ENCODE data around the gene MYCN.
"Not testable (repeated sequence)": the region's sequence is repeated elsewhere in the genome, so short reads cannot be mapped to it uniquely, and the experiment has no call there.

MYCN gene

DNA sequence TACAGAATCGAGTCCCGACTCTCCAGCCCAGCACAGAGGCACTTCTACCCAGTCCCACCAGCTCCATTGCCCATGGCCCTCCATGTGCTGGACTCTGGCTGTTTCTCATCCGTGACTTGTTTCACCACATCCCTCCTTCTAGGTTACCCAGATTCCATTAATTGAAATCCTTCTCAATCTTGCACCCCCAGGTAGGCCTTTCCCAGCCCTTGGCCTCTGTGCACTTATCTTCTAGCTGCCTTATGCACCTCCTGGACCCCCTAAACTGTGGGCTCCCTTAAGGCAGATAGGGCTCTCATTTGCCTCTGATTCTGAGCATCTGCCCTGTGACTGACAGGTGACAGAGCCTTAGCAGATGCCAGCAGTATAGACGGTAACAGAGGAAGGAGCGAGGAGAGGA, 9.2 kb downstream of the MYCN start:
- H3K4me3 ChIP-seq (ENCODE audit: control insufficient read depth, low read depth, low read length): no peak overlapping the region
- TF ChIP-seq, protein P1, sequence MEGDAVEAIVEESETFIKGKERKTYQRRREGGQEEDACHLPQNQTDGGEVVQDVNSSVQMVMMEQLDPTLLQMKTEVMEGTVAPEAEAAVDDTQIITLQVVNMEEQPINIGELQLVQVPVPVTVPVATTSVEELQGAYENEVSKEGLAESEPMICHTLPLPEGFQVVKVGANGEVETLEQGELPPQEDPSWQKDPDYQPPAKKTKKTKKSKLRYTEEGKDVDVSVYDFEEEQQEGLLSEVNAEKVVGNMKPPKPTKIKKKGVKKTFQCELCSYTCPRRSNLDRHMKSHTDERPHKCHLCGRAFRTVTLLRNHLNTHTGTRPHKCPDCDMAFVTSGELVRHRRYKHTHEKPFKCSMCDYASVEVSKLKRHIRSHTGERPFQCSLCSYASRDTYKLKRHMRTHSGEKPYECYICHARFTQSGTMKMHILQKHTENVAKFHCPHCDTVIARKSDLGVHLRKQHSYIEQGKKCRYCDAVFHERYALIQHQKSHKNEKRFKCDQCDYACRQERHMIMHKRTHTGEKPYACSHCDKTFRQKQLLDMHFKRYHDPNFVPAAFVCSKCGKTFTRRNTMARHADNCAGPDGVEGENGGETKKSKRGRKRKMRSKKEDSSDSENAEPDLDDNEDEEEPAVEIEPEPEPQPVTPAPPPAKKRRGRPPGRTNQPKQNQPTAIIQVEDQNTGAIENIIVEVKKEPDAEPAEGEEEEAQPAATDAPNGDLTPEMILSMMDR (IDR thresholded peaks at IDR 0.05; ENCODE audit: control insufficient read depth, insufficient read depth, low read depth, low read length, missing control alignments): no peak
- no peak for DNase-seq (ENCODE audit: low read depth)

DNA sequence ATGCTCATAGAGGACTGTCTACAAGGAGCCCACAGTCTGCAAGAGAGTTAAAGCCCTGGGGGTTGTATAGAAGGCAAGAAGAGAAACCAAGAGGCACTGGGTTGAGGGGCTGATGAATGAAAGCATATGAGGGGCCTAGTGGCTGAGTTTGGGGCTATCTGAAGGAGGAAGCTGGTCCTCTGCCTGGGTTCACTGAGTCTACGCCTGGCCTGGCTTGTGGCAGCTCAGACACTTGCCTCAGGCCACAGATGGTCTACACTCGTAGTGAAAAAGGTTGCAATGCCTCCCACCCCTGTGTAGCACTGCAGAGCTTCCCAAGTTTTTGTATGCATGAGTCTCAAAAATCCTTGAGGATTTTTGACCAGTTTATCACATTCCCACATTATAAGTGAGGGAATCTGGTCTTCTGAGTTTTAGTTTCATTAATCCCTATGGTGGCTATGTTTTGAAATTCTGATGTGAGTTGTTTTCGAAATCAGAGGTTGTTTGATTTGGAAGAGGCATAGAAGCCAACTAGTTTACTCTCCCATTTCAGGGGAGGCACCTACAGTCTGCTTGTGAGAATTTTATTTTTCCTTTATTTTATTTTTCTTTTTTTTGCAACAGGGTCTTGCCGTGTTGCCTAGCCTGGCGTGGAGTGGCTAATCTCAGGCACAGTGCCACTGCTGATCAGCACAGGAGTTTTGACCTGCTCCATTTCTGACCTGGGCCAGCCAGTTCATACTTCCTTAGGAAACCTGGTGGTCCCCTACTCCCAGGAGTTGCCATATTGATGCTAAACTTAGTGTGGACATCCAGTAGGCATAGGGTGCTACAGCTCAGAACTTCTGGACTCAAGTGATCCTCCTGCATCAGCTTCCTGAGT, 10.0 kb downstream of the MYCN start:
- TF ChIP-seq, protein P1 (IDR thresholded peaks at IDR 0.05; ENCODE audit: control insufficient read depth, insufficient read depth, low read depth, low read length, missing control alignments): no peak
- H3K4me3 ChIP-seq (ENCODE audit: control insufficient read depth, low read depth, low read length): no peak overlapping the region
- no peak for DNase-seq (ENCODE audit: low read depth)

DNA sequence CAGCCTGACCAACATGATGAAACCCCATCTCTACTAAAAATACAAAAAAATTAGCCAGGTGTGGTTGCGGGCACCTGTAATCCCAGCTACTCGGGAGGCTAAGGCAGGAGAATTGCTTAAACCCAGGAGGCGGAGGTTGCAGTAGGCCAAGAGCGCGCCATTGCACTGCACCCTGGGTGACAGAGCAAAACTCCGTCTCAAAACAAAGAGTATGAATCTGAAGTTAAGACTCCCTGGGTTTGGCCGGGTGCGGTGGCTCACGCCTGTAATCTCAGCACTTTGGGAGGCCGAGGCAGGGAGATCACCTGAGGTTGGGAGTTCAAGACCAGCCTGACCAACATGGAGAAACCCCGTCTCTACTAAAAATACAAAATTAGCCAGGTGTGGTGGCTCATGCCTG, 11.6 kb downstream of the MYCN start:
- DNase-seq (ENCODE audit: low read depth); H3K4me3 ChIP-seq (ENCODE audit: control insufficient read depth, low read depth, low read length): not testable (repeated sequence)

DNA sequence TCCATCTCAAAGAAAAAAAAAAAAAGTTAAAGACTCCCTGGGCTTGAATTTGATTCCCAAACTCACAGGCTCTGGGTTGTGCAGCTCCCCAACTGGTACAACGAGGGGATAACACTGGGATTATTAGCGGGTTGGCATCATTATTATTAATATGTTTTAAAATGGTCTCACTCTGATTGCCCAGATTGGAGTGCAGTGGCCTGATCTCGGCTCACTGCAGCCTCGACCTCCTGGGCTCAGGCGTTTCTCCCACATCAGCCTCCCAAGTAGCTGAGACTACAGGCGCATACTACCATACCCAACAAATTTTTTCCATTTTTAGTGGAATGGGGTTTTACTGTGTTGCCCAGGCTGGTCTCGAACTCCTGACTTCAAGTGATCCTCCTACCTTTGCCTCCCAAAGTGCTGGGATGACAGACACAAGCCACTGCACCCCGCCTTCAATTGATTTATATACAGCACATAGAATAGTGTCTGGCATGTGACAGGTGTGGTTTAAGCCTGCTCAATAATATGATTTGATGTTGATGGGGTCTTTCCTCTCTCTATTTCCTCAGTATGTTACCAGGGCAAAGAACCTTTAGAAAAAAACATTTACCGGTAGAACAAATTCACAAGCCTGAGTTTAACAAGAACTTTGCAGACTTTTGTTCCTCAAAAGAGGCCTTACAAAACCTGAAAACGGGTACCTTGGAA, 12.2 kb downstream of the MYCN start:
- TF ChIP-seq, protein P1 (IDR thresholded peaks at IDR 0.05; ENCODE audit: control insufficient read depth, insufficient read depth, low read depth, low read length, missing control alignments): no peak
- DNase-seq (ENCODE audit: low read depth): no peak
- H3K4me3 ChIP-seq (ENCODE audit: control insufficient read depth, low read depth, low read length): no peak overlapping the region

DNA sequence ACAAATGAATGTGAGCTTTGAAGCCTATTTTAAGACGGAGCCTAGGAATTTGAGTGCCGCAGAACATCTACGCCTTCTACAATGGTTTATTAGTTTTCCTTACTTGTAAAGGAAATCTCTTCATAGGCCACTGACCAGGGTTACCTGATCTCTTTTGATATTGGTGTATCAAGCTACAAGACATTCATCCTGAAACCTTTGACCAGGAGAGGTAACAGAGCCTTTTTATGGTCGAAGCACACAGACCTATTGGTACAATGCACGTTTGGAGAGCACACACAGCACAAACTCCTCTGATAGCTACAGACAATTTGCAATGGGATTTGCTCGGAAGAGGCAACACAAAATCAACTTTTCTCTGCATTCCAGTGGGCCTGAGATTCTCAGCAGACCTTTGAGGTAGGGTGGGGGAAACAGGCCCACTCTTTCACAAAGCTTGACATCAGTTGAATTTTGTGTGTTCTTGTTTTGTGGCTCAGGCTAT, 12.8 kb downstream of the MYCN start:
- DNase-seq (ENCODE audit: low read depth): no peak
- no peak overlapping the region for H3K4me3 ChIP-seq (ENCODE audit: control insufficient read depth, low read depth, low read length)
- TF ChIP-seq, protein P1 (IDR thresholded peaks at IDR 0.05; ENCODE audit: control insufficient read depth, insufficient read depth, low read depth, low read length, missing control alignments): no peak

DNA sequence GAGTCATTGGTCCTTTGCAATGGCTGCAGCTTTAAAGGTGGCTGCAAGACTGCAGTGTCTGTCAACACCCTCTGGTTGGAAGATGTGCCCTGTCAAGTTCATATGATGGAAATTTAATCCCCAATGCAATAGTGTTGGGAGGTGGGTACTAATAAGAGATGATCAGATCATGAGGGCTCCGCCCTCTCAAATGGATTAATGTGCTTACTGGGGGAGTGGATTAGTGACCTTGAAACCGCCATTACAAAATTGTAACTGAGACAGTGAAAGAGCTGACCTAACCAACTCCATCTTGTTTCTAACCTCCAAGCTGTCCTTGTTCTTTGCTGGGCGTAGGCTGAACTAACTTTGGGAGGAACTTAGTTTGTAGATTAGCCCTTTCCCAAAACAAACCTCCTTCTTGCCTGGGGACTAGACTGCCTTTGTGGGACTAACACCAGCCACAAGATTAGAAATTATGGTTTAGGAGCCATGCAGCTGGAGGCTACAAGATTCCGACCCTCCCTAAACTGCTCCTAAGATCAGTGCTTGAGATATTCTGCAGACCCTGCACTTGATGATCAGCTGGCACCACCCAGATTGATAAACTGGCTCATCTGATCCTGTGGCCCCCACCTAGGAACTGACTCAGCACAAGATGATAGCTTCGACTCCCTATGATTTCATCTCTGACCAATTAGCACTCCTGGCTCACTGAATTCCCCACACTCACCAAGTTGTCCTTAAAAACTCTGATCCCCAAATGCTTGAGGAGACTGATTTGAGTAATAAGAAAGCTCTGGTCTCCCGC, 13.7 kb downstream of the MYCN start:
- TF ChIP-seq, protein P1 (IDR thresholded peaks at IDR 0.05; ENCODE audit: control insufficient read depth, insufficient read depth, low read depth, low read length, missing control alignments): no peak
- no peak for DNase-seq (ENCODE audit: low read depth)
- no peak overlapping the region for H3K4me3 ChIP-seq (ENCODE audit: control insufficient read depth, low read depth, low read length)
